SK-MEL-5 (cell line): Measurements from ENCODE around the gene GJA4. TPM values are rescaled to one million over a fixed set of nuclear protein-coding genes. Genes with fewer than 3 reads are reported as not detected.

Source experiments
- DNase-seq: peaks from one replicate; pipeline ENCODE4 v3.0.0-alpha.2; 2016; ENCODE audit warnings: low read depth, low spot score
- in situ Hi-C: cut with HindIII; loops from 2 replicates; pipeline ENCODE4 v1.10.0; 2016; ENCODE audit warnings: low sequenced_read_pairs, high pct_unique_total_duplicates, low pct_unique_long_range_greater_than_20kb
- polyA plus RNA-seq, 2 experiments: library from polyadenylated mRNA; depleted of rRNA; stranded (reverse); fragments of >200 nt; gene quantifications; 2 replicates each; pipeline ENCODE4 v1.2.3, GENCODE V29; 2015
- total RNA-seq: library from RNA; depleted of rRNA; stranded (reverse); fragments of >200 nt; shearing (Covaris generic); gene quantifications from 2 replicates; pipeline ENCODE4 v1.2.3, GENCODE V29; 2014; rRNA removed

GJA4 gene
- not detected in 2 replicates for total RNA-seq
- polyA plus RNA-seq (2015; cell fraction: cytosol; rRNA removed): not detected in 2 replicates
- not detected in 2 replicates for polyA plus RNA-seq (2015; cell fraction: nucleus; rRNA removed)

- in situ Hi-C loops: no loop called here
- DNase-seq: no peak
Observed at GRCh38 chr1:34792868-34793727, at the start of gene GJA4. TSS of gene GJA4 (plus strand) at chr1:34792999. CDS start at chr1:34794214, 1,215 bp downstream.

GRCh38 chr1:34743775-34744174 lies 49.0 kb upstream of the GJA4 start:
- in situ Hi-C loops: no loop called here
- no peak for DNase-seq

GRCh38 chr1:34744851-34745250 lies 47.9 kb upstream of the GJA4 start:
- in situ Hi-C loops: no loop called here
- DNase-seq: no peak

- no peak for DNase-seq
- in situ Hi-C loops: no loop called here
Observed at GRCh38 chr1:34745666-34746065, 47.1 kb upstream of the GJA4 start.

- no peak for DNase-seq
- in situ Hi-C loops: no loop called here
Observed at GRCh38 chr1:34746101-34746500, 46.7 kb upstream of the GJA4 start.

- DNase-seq: no peak
- in situ Hi-C loops: no loop called here
Observed at GRCh38 chr1:34746785-34747637, 45.8 kb upstream of the GJA4 start.

GRCh38 chr1:34747638-34747941 lies 45.2 kb upstream of the GJA4 start:
- DNase-seq: no peak
- in situ Hi-C loops: no loop called here

- DNase-seq: no peak
- in situ Hi-C loops: no loop called here
Observed at GRCh38 chr1:34749992-34750391, 42.8 kb upstream of the GJA4 start.

GRCh38 chr1:34750610-34751009 lies 42.2 kb upstream of the GJA4 start:
- DNase-seq: no peak
- in situ Hi-C loops: no loop called here

GRCh38 chr1:34753163-34753562 lies 39.6 kb upstream of the GJA4 start:
- no peak for DNase-seq
- in situ Hi-C loops: no loop called here

- in situ Hi-C loops: no loop called here
- DNase-seq: no peak
Observed at GRCh38 chr1:34754964-34755637, 37.7 kb upstream of the GJA4 start, which contains the start of gene GJB5. TSS of gene GJB5 (plus strand) at chr1:34755047. CDS start at chr1:34757331, 2,284 bp downstream.

- in situ Hi-C loops: no loop called here
- DNase-seq: no peak
Observed at GRCh38 chr1:34755961-34756360, 36.8 kb upstream of the GJA4 start.

- in situ Hi-C loops: no loop called here
- no peak for DNase-seq
Observed at GRCh38 chr1:34757386-34757785, 35.4 kb upstream of the GJA4 start.

GRCh38 chr1:34758751-34759150 lies 34.0 kb upstream of the GJA4 start:
- DNase-seq: no peak
- in situ Hi-C loops: no loop called here

- in situ Hi-C loops: no loop called here
- DNase-seq: no peak
Observed at GRCh38 chr1:34759503-34760357, 33.1 kb upstream of the GJA4 start, which contains the start of gene GJB4. TSS of gene GJB4 (plus strand) at chr1:34759740. CDS start at chr1:34761255, 1,515 bp downstream.

GRCh38 chr1:34761176-34761761 lies 31.5 kb upstream of the GJA4 start:
- DNase-seq: no peak
- in situ Hi-C loops: no loop called here
